SKM-1 (cell line): ENCODE results near the gene GCDH.

Experiments
- DNase-seq: peaks from one replicate; lab custom pipeline; 2025; ENCODE audit not compliant: unreplicated experiment; lab: John Stamatoyannopoulos, UW

GCDH gene

DNA sequence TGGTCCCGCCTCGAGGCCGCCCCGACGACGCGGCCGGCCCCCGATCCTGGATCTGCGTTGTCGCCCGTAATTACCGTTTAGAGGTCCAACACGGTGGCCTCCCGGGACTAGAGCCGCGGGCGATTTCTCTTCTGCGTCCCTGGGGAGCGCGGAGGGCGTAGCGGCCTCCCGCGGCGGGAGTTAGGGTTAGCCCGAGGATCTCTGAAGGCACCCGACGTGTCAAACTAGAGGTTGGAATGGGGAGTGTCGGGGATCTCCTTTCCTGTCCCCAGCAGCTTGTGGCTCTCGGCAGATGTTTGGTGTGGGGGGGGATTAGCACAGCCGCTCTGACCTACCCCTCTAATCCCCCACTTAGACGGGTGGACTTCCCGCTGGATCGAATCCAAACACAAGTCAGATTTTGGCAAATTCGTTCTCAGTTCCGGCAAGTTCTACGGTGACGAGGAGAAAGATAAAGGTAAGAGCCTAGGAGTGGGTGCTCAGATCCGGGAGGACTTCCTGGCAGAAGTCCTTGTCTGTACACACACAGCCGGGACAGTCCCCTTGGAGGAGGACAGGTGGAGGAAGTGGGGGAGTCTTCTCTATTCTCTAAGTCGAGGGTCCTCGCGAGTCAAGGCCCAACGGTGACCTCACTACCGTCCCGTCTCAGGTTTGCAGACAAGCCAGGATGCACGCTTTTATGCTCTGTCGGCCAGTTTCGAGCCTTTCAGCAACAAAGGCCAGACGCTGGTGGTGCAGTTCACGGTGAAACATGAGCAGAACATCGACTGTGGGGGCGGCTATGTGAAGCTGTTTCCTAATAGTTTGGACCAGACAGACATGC is 48.0 kb downstream of the GCDH start:
- DNase-seq: no peak

DNA sequence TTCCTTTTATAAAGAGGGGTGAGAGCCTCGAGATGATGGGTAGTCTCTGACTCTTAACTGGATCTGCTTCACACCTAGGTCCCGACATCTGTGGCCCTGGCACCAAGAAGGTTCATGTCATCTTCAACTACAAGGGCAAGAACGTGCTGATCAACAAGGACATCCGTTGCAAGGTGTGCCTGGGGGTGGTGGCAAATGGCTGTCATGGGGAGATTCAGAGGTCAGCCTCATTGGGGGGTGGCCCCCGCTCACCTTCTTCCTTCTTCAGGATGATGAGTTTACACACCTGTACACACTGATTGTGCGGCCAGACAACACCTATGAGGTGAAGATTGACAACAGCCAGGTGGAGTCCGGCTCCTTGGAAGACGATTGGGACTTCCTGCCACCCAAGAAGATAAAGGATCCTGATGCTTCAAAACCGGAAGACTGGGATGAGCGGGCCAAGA is 49.0 kb downstream of the GCDH start:
- no peak for DNase-seq

DNA sequence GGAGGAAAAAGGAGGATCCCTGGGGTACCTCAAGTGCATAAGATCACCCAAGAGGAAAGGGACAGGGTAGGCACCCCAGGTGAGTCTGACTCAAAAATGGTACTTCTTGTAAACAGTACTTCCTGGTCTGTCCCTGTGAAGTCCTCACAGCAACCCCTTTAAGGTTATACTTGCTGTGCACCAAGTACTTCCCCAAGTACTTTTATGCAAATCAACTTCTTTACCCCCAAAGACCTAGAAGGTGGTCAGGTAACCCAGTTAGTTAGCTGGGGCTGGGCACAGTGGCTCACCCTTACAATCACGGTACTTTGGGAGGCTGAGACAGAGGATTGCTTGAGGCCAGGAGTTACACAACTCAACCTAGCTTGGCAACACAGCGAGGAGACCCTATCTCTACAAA is 49.9 kb downstream of the GCDH start:
- DNase-seq: no peak

DNA sequence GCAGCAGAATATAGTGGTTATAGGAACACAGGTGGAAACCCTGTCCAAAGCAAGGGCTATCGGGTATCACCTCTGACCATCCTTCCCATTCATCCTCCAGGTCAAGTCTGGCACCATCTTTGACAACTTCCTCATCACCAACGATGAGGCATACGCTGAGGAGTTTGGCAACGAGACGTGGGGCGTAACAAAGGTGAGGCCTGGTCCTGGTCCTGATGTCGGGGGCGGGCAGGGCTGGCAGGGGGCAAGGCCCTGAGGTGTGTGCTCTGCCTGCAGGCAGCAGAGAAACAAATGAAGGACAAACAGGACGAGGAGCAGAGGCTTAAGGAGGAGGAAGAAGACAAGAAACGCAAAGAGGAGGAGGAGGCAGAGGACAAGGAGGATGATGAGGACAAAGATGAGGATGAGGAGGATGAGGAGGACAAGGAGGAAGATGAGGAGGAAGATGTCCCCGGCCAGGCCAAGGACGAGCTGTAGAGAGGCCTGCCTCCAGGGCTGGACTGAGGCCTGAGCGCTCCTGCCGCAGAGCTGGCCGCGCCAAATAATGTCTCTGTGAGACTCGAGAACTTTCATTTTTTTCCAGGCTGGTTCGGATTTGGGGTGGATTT is 52.6 kb downstream of the GCDH start:
- no peak for DNase-seq

DNA sequence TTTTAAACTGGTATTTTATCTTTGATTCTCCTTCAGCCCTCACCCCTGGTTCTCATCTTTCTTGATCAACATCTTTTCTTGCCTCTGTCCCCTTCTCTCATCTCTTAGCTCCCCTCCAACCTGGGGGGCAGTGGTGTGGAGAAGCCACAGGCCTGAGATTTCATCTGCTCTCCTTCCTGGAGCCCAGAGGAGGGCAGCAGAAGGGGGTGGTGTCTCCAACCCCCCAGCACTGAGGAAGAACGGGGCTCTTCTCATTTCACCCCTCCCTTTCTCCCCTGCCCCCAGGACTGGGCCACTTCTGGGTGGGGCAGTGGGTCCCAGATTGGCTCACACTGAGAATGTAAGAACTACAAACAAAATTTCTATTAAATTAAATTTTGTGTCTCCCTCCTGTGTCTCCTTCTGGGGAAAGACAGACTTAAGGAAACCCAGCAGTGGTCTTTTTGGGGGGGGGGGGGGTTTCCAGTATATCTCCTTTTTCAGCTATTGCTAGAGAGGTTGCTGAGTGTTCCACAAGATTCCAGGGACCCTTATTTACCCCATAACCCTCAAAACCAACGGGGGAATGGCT is 53.2 kb downstream of the GCDH start:
- no peak for DNase-seq

DNA sequence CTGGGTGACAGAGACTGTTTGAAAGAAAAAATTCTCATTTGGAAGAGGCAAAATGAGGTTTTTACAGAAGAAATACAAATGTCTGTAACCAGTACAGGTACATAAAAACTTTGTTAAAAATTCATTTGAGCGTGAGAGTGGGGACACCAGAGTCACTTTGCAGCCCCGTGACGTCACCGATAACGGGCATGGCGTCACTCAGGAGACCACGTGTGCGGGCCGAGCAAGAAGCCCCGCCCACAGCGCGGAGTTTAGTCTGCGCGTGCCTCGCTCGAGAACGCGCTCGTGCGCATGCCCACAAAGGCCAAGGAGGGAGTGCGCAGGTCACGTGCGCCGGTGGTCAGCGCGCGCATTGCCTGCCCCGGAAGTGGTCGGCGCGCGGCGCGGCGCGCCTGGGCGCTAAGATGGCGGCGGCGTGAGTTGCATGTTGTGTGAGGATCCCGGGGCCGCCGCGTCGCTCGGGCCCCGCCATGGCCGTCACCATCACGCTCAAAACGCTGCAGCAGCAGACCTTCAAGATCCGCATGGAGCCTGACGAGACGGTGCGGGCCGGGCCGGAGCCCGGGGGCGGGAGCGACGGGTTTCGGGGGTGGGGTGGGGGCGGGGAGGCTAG is 54.6 kb downstream of the GCDH start, which contains the start of gene RAD23A:
RAD23A (plus strand) TSS at position 384 of the 613 bp plus-strand sequence; CDS start at position 471, 87 bp downstream.
- peak; percentile 85 for DNase-seq

DNA sequence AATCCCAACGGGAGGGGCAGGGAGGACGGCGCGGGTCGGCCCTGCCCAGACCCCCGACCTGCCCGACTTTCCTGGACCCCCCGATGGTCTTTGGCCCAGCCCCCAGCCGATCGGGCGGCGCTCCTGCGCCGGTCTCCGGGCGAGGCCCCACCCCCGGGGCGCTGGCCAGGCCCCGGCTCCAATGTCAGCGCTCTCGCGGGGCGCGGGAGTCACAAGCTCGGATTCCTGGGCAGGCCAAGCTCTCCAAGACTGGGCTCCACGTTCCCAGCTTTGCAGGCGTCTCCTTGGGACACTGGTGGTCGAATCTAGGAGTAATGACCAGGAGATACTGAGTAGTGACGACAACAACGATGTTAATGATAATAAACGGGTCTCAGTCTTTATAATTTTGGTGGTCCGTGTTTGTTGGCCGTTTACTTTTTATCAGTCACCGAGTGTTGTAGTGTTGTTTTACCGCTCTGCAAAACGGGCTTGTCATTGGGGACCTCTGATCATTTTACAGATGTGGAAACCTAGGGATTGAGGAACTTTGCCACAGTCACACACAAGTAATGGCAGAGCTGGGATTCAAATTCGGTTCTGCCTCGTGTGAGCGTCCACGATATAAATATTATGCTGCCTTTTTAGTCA is 55.2 kb downstream of the GCDH start:
- DNase-seq: no peak

DNA sequence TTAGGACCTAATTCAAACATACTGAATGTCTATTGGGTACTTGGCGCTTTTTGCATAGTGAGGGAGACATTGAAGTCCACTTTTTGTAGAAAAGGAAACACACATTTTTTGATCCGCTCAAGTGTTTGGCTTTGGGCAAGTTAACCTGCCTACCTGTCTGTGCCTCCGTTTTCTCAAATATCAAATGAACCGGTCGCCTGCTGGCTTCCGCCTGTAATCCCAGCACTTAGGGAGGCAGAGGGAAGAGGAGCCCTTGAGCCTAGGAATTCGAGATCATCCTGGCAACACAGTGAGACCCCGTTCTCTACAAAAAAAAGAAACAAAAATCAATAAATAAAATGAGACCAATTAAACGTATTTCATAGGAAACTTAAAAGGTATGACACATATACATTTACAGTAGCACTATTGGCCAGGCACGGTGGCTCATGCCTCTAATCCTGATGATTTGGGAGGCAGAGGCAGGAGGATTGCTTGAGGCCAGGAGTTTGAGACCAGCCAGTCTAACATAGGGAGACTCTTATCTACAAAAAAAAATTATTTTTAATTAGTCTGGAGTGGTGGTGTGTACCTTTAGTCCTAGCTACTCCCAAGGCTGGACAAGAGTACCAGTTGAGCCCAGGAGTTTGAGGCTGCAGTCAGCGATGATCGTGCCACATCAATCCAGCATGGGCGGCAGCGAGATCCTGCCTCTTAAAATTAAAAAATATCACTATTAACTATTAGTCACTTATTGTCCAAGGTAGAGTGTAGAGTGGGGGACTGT is 56.0 kb downstream of the GCDH start:
- DNase-seq: no peak

DNA sequence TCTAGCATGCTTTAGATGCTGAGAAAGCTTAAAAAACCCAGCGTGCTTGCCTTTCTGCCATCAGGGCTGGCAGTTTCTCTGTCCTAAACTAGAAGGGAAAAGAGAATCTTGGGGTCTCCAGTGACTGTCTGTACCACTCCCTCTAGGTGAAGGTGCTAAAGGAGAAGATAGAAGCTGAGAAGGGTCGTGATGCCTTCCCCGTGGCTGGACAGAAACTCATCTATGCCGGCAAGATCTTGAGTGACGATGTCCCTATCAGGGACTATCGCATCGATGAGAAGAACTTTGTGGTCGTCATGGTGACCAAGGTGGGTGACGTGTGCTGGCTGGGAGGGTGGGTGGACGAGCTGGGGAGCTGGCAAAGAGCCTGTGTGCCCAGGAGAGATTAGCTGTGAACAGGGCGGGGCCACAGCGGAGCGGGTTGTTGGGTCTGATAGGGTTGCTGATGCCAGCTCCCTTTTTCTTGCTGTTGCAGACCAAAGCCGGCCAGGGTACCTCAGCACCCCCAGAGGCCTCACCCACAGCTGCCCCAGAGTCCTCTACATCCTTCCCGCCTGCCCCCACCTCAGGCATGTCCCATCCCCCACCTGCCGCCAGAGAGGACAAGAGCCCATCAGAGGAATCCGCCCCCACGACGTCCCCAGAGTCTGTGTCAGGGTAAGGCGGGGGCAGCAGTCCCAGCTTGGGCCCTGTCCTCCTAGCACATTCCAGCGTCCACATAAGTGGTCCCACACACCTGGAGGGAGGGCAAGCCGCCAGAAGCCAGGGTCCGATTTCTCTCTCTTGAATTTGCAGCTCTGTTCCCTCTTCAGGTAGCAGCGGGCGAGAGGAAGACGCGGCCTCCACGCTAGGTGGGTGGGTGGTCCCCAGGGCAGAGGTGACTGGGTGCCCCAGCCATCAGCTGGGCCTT is 57.0 kb downstream of the GCDH start:
- DNase-seq: no peak

DNA sequence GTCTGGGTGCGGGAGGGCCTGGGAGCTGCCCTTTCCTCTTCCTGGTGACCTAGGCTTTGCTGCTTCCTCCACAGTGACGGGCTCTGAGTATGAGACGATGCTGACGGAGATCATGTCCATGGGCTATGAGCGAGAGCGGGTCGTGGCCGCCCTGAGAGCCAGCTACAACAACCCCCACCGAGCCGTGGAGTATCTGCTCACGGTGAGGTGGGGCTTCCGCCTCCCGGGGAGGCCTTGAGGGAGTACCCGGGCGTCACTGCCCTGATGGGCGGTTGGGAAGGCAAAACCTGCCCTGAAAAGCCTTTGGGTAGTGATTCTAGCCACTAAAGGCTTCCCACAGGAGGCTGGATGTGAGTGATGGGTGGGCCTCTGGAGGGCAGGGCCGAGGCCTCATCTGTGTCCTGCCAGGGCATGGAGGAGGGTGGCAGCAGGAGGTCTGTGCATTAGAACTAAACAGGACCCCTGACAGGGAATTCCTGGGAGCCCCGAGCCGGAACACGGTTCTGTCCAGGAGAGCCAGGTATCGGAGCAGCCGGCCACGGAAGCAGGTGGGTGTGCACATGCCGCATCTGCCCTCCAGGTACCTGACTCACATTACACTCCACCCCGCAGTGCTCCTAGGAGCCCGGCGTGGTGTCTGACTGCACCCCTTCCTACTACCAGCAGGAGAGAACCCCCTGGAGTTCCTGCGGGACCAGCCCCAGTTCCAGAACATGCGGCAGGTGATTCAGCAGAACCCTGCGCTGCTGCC is 57.8 kb downstream of the GCDH start:
- DNase-seq: no peak
